Neural progenitor cell (in vitro differentiated cells): Measurements from ENCODE around the gene MED26. TPM values are rescaled to one million over a fixed set of nuclear protein-coding genes. Genes with fewer than 3 reads are reported as not detected.

Source experiments
- DNase-seq: peaks from one replicate; pipeline ENCODE4 v3.0.0-alpha.2; 2016; ENCODE audit warnings: low spot score
- H2AFZ ChIP-seq: fragments of 200-600 bp; sonication (generic); replicated peaks from 2 replicates; pipeline ENCODE4 v1.6.1; 2016; ENCODE audit warnings: antibody characterized with exemption
- H3F3A ChIP-seq: fragments of 200-600 bp; sonication (generic); 2 replicates; pipeline ENCODE4 v1.6.1; 2016; ENCODE audit warnings: antibody characterized with exemption, low read depth
- H3K27ac ChIP-seq: fragments of 200-600 bp; sonication (generic); 2 replicates; pipeline ENCODE4 v1.5.1; 2016; ENCODE audit warnings: mild to moderate bottlenecking
- H3K27me3 ChIP-seq: fragments of 200-600 bp; sonication (generic); 2 replicates; pipeline ENCODE4 v1.6.1; 2016; ENCODE audit warnings: mild to moderate bottlenecking, moderate library complexity
- H3K36me3 ChIP-seq: fragments of 200-600 bp; sonication (generic); 2 replicates; pipeline ENCODE4 v1.5.1; 2016
- H3K4me1 ChIP-seq: fragments of 200-600 bp; sonication (generic); 2 replicates; pipeline ENCODE4 v1.6.1; 2016; ENCODE audit warnings: mixed run types
- H3K4me2 ChIP-seq: fragments of 200-600 bp; sonication (generic); 2 replicates; pipeline ENCODE4 v1.6.1; 2016
- H3K4me3 ChIP-seq: fragments of 200-600 bp; sonication (generic); 2 replicates; pipeline ENCODE4 v1.5.1; 2016
- H3K79me2 ChIP-seq: fragments of 200-600 bp; sonication (generic); 2 replicates; pipeline ENCODE4 v1.6.1; 2016; ENCODE audit warnings: low read depth
- H3K9ac ChIP-seq: fragments of 200-600 bp; sonication (generic); 2 replicates; pipeline ENCODE4 v1.6.1; 2016
- H3K9me3 ChIP-seq: fragments of 200-600 bp; sonication (generic); 2 replicates; pipeline ENCODE4 v1.5.1; 2016; ENCODE audit warnings: low read depth
- H4K20me1 ChIP-seq: fragments of 200-600 bp; sonication (generic); 2 replicates; pipeline ENCODE4 v1.6.1; 2016; ENCODE audit warnings: low read depth
- H3K27ac Mint-ChIP-seq: 3 replicates; pipeline ENCODE4 v1.8.0; 2021; ENCODE audit warnings: mixed read lengths
- H3K27me3 Mint-ChIP-seq: 2 replicates; pipeline ENCODE4 v1.8.0; 2022; ENCODE audit warnings: low read depth, mild to moderate bottlenecking, inconsistent platforms, moderate library complexity, mixed read lengths; ENCODE audit not compliant: insufficient read depth
- H3K36me3 Mint-ChIP-seq: 3 replicates; pipeline ENCODE4 v1.8.0; 2021; ENCODE audit warnings: mixed read lengths
- H3K4me1 Mint-ChIP-seq: 3 replicates; pipeline ENCODE4 v1.8.0; 2021; ENCODE audit warnings: mixed read lengths
- H3K4me3 Mint-ChIP-seq: 3 replicates; pipeline ENCODE4 v1.8.0; 2021; ENCODE audit warnings: mild to moderate bottlenecking, moderate library complexity, mixed read lengths
- H3K9me3 Mint-ChIP-seq: 3 replicates; pipeline ENCODE4 v1.8.0; 2020; ENCODE audit warnings: mixed read lengths
- CTCF ChIP-seq: fragments of 200-600 bp; sonication (generic); IDR thresholded peaks from 2 replicates; pipeline ENCODE4 v1.5.1; 2017; ENCODE audit warnings: antibody characterized with exemption, mild to moderate bottlenecking
- EZH2 ChIP-seq: fragments of 200-600 bp; sonication (generic); IDR thresholded peaks from 2 replicates; pipeline ENCODE4 v1.6.1; 2017; ENCODE audit warnings: antibody characterized with exemption, mild to moderate bottlenecking, moderate library complexity
- EZH2phosphoT487 ChIP-seq: fragments of 200-600 bp; sonication (generic); IDR thresholded peaks from 2 replicates; pipeline ENCODE4 v1.6.1; 2017; ENCODE audit warnings: antibody characterized with exemption
- total RNA-seq: library from RNA; depleted of rRNA; stranded (reverse); fragments of >200 nt; gene quantifications from 2 replicates; pipeline ENCODE4 v1.2.3, GENCODE V29; 2015; ENCODE audit warnings: low replicate concordance

Gene MED26
- total RNA-seq, 1 donor from 2014 or later, result 7.4 TPM

- Mint-ChIP-seq H3K4me3 (no peak overlapping the region), H3K36me3 (peaks cover 32% of the 10 kb centered on the region), H3K27ac (no peak overlapping the region), H3K4me1 (peaks cover 12% of the 10 kb centered on the region), H3K9me3 (no peaks in the 10 kb centered on the region), H3K27me3 (peaks cover 2% of the 10 kb centered on the region)
- Histone ChIP-seq H3K4me3 (no peak overlapping the region), H3F3A (peaks cover 5% of the 10 kb centered on the region), H3K4me1 (no peaks in the 10 kb centered on the region), H3K27ac (no peak overlapping the region), H3K9me3 (no peaks in the 10 kb centered on the region), H3K9ac (no peak overlapping the region), H3K27me3 (no peaks in the 10 kb centered on the region), H3K4me2 (no peak overlapping the region), H4K20me1 (peaks cover 63% of the 10 kb centered on the region), H3K36me3 (no peaks in the 10 kb centered on the region), H2AFZ (no peak overlapping the region), H3K79me2 (peaks cover 66% of the 10 kb centered on the region)
- DNase-seq, result no peak
- TF ChIP-seq CTCF, result no peak
- TF ChIP-seq EZH2phosphoT487, result no peak
Measured at GRCh38 chr19:16537111-16537510, 90.9 kb downstream of the MED26 start.

GRCh38 chr19:16536130-16536529 is 91.9 kb downstream of the MED26 start:
- no peaks in the 10 kb centered on the region for H3K9me3 ChIP-seq
- peaks cover 2% of the 10 kb centered on the region for H3K27me3 Mint-ChIP-seq
- H3K4me1 ChIP-seq, result no peaks in the 10 kb centered on the region
- peaks cover 56% of the 10 kb centered on the region for H3K79me2 ChIP-seq
- H3K9me3 Mint-ChIP-seq, result no peaks in the 10 kb centered on the region
- no peak for DNase-seq
- peaks cover 35% of the 10 kb centered on the region for H3K36me3 Mint-ChIP-seq
- H3K27ac ChIP-seq, result no peak overlapping the region
- H3F3A ChIP-seq, result no peaks in the 10 kb centered on the region
- no peak overlapping the region for H2AFZ ChIP-seq
- no peak overlapping the region for H3K4me3 ChIP-seq
- TF ChIP-seq EZH2phosphoT487, result no peak
- H3K9ac ChIP-seq, result no peak overlapping the region
- H3K27ac Mint-ChIP-seq, result no peak overlapping the region
- peaks cover 8% of the 10 kb centered on the region for H3K4me1 Mint-ChIP-seq
- peaks cover 54% of the 10 kb centered on the region for H4K20me1 ChIP-seq
- no peaks in the 10 kb centered on the region for H3K36me3 ChIP-seq
- H3K4me3 Mint-ChIP-seq, result no peak overlapping the region
- no peak overlapping the region for H3K4me2 ChIP-seq
- H3K27me3 ChIP-seq, result no peaks in the 10 kb centered on the region

- no peak overlapping the region for H3K27ac ChIP-seq
- no peak for DNase-seq
- H3K79me2 ChIP-seq, result peaks cover 49% of the 10 kb centered on the region
- H4K20me1 ChIP-seq, result peaks cover 46% of the 10 kb centered on the region
- H3K4me3 ChIP-seq, result no peak overlapping the region
- TF ChIP-seq EZH2 (no peak), EZH2phosphoT487 (no peak), CTCF (no peak)
- Mint-ChIP-seq H3K27ac (no peak overlapping the region), H3K27me3 (peaks cover 2% of the 10 kb centered on the region), H3K4me1 (peaks cover 5% of the 10 kb centered on the region), H3K4me3 (no peak overlapping the region), H3K9me3 (no peaks in the 10 kb centered on the region), H3K36me3 (peaks cover 34% of the 10 kb centered on the region)
- H3K9me3 ChIP-seq, result no peaks in the 10 kb centered on the region
- H3K9ac ChIP-seq, result no peak overlapping the region
- no peaks in the 10 kb centered on the region for H3K27me3 ChIP-seq
- no peak overlapping the region for H2AFZ ChIP-seq
- H3F3A ChIP-seq, result no peaks in the 10 kb centered on the region
- H3K4me1 ChIP-seq, result no peaks in the 10 kb centered on the region
- H3K36me3 ChIP-seq, result no peaks in the 10 kb centered on the region
- no peak overlapping the region for H3K4me2 ChIP-seq
Measured at GRCh38 chr19:16535381-16535780, 92.6 kb downstream of the MED26 start.

- no peaks in the 10 kb centered on the region for H3K9me3 ChIP-seq
- Mint-ChIP-seq H3K27me3 (peaks cover 2% of the 10 kb centered on the region), H3K4me3 (no peak overlapping the region), H3K9me3 (no peaks in the 10 kb centered on the region), H3K27ac (no peak overlapping the region), H3K36me3 (peaks cover 24% of the 10 kb centered on the region), H3K4me1 (no peaks in the 10 kb centered on the region)
- H3K27ac ChIP-seq, result no peak overlapping the region
- no peaks in the 10 kb centered on the region for H3K27me3 ChIP-seq
- H3K4me1 ChIP-seq, result no peaks in the 10 kb centered on the region
- H3K4me2 ChIP-seq, result no peak overlapping the region
- H3F3A ChIP-seq, result no peaks in the 10 kb centered on the region
- TF ChIP-seq EZH2 (no peak), EZH2phosphoT487 (no peak), CTCF (no peak)
- no peak overlapping the region for H3K9ac ChIP-seq
- DNase-seq, result no peak
- peaks cover 22% of the 10 kb centered on the region for H3K79me2 ChIP-seq
- no peak overlapping the region for H3K4me3 ChIP-seq
- H4K20me1 ChIP-seq, result peaks cover 32% of the 10 kb centered on the region
- H2AFZ ChIP-seq, result no peak overlapping the region
- no peaks in the 10 kb centered on the region for H3K36me3 ChIP-seq
Measured at GRCh38 chr19:16532440-16533234, 95.4 kb downstream of the MED26 start.
